Anterior cingulate cortex (tissue), 58 donors: ENCODE results near the gene TBC1D3E.
"Not testable (repeated sequence)": the region's sequence is repeated elsewhere in the genome, so short reads cannot be mapped to it uniquely, and the experiment has no call there.

Experiments used
- DNase-seq, 58 donors: peaks; one replicate each; lab custom pipeline; 2025; lab: John Stamatoyannopoulos, UW

Gene TBC1D3E

GRCh38 chr17:38127651-38128050 lies at the start of gene TBC1D3E:
TSS of gene TBC1D3E (plus strand) at chr17:38127951. CDS start at chr17:38129496, 1,545 bp downstream.
- not testable (repeated sequence) for DNase-seq

- not testable (repeated sequence) for DNase-seq
Observed at GRCh38 chr17:38087344-38087743, 40.4 kb upstream of the TBC1D3E start.

GRCh38 chr17:38088120-38088519 lies 39.6 kb upstream of the TBC1D3E start:
- DNase-seq, result not testable (repeated sequence)

GRCh38 chr17:38094059-38094694 lies 33.6 kb upstream of the TBC1D3E start:
- DNase-seq, result not testable (repeated sequence)

GRCh38 chr17:38099262-38099661 lies 28.5 kb upstream of the TBC1D3E start:
- not testable (repeated sequence) for DNase-seq

- DNase-seq, result not testable (repeated sequence)
Observed at GRCh38 chr17:38119829-38120228, 7.9 kb upstream of the TBC1D3E start.

GRCh38 chr17:38134860-38135259 lies 7.1 kb downstream of the TBC1D3E start:
- DNase-seq, result not testable (repeated sequence)
